H1 (cell line): ENCODE data around the gene KLHL7. TPM values are rescaled to one million over a fixed set of nuclear protein-coding genes. Genes with fewer than 3 reads are reported as not detected.

ENCODE experiments used
- BCL11A ChIP-seq, 2 experiments: IDR thresholded peaks; one replicate each; pipeline ENCODE4 v1.6.1; 2011; ENCODE audit warnings: low read depth in 2 of 2, low read length in 2 of 2, mild to moderate bottlenecking in 2 of 2
- FOSL1 ChIP-seq: IDR thresholded peaks from 2 replicates; pipeline ENCODE4 v1.6.1; 2011; ENCODE audit warnings: mild to moderate bottlenecking, low read depth, low read length, moderate library complexity; ENCODE audit not compliant: insufficient read depth
- SP1 ChIP-seq: IDR thresholded peaks from 2 replicates; pipeline ENCODE4 v1.6.1; 2011; ENCODE audit warnings: low read depth, low read length
- SP4 ChIP-seq: IDR thresholded peaks from 2 replicates; pipeline ENCODE4 v1.6.1; 2012; ENCODE audit warnings: low read length, inconsistent platforms
- TBP ChIP-seq: IDR thresholded peaks from 2 replicates; pipeline ENCODE4 v1.6.1; 2011; ENCODE audit warnings: low read depth, low read length, improper control_type of control experiment
- polyA plus RNA-seq, 7 experiments: library from polyadenylated mRNA; depleted of rRNA in 3 of 7; stranded (reverse) in 5 of 7; unstranded in 2 of 7; fragments of >200 nt in 5 of 7; fragments of 200-250 nt in 2 of 7; gene quantifications; 1 replicate in 5 of 7; 2 replicates in 1 of 7; 4 replicates in 1 of 7; pipeline versions ENCODE4 v1.2.1 to v1.2.3, GENCODE V29; 2011 to 2013; ENCODE audit warnings: missing spikeins in 2 of 7, mixed read lengths in 2 of 7
- total RNA-seq: library from RNA; stranded (reverse); fragmentation: NEBNext Ultra II Directional; extraction: Animal tissue kit (Norgen Biotek cat#: 25700); gene quantifications from 2 replicates; pipeline ENCODE4 v1.2.1, GENCODE V29; 2021
- TF ChIP-seq, protein P1 (sequence below): fragments of 300-600 bp; sonication (generic); IDR thresholded peaks from 2 replicates; pipeline ENCODE4 v1.7.1; 2012; ENCODE audit warnings: low read length, moderate library complexity, mild to moderate bottlenecking, inconsistent platforms; ENCODE audit not compliant: insufficient replicate concordance
- TF ChIP-seq, protein P2 (sequence below): IDR thresholded peaks from 2 replicates; pipeline ENCODE4 v1.6.1; 2012; ENCODE audit warnings: inconsistent platforms
- TF ChIP-seq, protein P3 (sequence below): IDR thresholded peaks from 2 replicates; pipeline ENCODE4 v1.6.1; 2012; ENCODE audit warnings: low read length, inconsistent platforms

KLHL7 gene
- total and polyA plus RNA-seq, 2 of the 8 experiments (the other 6 are each of a cell fraction or from before 2014, with no cell fraction given) = 65.3 to 115 TPM

DNA sequence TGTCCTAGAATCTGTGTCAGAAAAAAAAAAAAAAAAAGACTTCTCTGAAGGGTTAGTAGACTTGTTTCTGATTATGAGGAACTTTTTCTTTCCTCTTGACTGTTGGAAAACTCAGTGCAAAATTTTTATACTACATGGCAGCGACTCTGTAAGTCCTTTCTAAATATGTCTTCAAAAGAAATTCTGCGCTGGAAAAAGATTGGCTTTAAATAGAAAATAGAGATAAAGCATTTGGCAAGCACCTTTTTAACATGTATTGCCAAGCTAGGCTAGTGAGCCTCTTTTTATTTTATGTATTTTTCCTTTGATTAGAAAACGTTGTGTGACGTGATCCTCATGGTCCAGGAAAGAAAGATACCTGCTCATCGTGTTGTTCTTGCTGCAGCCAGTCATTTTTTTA lies 17.9 kb downstream of the KLHL7 start (continued):
- TF ChIP-seq, protein P1, sequence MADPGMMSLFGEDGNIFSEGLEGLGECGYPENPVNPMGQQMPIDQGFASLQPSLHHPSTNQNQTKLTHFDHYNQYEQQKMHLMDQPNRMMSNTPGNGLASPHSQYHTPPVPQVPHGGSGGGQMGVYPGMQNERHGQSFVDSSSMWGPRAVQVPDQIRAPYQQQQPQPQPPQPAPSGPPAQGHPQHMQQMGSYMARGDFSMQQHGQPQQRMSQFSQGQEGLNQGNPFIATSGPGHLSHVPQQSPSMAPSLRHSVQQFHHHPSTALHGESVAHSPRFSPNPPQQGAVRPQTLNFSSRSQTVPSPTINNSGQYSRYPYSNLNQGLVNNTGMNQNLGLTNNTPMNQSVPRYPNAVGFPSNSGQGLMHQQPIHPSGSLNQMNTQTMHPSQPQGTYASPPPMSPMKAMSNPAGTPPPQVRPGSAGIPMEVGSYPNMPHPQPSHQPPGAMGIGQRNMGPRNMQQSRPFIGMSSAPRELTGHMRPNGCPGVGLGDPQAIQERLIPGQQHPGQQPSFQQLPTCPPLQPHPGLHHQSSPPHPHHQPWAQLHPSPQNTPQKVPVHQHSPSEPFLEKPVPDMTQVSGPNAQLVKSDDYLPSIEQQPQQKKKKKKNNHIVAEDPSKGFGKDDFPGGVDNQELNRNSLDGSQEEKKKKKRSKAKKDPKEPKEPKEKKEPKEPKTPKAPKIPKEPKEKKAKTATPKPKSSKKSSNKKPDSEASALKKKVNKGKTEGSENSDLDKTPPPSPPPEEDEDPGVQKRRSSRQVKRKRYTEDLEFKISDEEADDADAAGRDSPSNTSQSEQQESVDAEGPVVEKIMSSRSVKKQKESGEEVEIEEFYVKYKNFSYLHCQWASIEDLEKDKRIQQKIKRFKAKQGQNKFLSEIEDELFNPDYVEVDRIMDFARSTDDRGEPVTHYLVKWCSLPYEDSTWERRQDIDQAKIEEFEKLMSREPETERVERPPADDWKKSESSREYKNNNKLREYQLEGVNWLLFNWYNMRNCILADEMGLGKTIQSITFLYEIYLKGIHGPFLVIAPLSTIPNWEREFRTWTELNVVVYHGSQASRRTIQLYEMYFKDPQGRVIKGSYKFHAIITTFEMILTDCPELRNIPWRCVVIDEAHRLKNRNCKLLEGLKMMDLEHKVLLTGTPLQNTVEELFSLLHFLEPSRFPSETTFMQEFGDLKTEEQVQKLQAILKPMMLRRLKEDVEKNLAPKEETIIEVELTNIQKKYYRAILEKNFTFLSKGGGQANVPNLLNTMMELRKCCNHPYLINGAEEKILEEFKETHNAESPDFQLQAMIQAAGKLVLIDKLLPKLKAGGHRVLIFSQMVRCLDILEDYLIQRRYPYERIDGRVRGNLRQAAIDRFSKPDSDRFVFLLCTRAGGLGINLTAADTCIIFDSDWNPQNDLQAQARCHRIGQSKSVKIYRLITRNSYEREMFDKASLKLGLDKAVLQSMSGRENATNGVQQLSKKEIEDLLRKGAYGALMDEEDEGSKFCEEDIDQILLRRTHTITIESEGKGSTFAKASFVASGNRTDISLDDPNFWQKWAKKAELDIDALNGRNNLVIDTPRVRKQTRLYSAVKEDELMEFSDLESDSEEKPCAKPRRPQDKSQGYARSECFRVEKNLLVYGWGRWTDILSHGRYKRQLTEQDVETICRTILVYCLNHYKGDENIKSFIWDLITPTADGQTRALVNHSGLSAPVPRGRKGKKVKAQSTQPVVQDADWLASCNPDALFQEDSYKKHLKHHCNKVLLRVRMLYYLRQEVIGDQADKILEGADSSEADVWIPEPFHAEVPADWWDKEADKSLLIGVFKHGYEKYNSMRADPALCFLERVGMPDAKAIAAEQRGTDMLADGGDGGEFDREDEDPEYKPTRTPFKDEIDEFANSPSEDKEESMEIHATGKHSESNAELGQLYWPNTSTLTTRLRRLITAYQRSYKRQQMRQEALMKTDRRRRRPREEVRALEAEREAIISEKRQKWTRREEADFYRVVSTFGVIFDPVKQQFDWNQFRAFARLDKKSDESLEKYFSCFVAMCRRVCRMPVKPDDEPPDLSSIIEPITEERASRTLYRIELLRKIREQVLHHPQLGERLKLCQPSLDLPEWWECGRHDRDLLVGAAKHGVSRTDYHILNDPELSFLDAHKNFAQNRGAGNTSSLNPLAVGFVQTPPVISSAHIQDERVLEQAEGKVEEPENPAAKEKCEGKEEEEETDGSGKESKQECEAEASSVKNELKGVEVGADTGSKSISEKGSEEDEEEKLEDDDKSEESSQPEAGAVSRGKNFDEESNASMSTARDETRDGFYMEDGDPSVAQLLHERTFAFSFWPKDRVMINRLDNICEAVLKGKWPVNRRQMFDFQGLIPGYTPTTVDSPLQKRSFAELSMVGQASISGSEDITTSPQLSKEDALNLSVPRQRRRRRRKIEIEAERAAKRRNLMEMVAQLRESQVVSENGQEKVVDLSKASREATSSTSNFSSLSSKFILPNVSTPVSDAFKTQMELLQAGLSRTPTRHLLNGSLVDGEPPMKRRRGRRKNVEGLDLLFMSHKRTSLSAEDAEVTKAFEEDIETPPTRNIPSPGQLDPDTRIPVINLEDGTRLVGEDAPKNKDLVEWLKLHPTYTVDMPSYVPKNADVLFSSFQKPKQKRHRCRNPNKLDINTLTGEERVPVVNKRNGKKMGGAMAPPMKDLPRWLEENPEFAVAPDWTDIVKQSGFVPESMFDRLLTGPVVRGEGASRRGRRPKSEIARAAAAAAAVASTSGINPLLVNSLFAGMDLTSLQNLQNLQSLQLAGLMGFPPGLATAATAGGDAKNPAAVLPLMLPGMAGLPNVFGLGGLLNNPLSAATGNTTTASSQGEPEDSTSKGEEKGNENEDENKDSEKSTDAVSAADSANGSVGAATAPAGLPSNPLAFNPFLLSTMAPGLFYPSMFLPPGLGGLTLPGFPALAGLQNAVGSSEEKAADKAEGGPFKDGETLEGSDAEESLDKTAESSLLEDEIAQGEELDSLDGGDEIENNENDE = no peak
- TF ChIP-seq SP4 (no peak), BCL11A (IDR thresholded peaks at IDR 0.05; ENCODE audit: low read depth in 2 of 2, low read length in 2 of 2) (no peak), SP1 (no peak), FOSL1 (no peak), TBP (no peak)
- TF ChIP-seq, protein P2, sequence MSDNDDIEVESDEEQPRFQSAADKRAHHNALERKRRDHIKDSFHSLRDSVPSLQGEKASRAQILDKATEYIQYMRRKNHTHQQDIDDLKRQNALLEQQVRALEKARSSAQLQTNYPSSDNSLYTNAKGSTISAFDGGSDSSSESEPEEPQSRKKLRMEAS = no peak
- TF ChIP-seq, protein P3, sequence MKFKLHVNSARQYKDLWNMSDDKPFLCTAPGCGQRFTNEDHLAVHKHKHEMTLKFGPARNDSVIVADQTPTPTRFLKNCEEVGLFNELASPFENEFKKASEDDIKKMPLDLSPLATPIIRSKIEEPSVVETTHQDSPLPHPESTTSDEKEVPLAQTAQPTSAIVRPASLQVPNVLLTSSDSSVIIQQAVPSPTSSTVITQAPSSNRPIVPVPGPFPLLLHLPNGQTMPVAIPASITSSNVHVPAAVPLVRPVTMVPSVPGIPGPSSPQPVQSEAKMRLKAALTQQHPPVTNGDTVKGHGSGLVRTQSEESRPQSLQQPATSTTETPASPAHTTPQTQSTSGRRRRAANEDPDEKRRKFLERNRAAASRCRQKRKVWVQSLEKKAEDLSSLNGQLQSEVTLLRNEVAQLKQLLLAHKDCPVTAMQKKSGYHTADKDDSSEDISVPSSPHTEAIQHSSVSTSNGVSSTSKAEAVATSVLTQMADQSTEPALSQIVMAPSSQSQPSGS = no peak
